ENCODE measurements around the gene SMAP1.

DNA sequence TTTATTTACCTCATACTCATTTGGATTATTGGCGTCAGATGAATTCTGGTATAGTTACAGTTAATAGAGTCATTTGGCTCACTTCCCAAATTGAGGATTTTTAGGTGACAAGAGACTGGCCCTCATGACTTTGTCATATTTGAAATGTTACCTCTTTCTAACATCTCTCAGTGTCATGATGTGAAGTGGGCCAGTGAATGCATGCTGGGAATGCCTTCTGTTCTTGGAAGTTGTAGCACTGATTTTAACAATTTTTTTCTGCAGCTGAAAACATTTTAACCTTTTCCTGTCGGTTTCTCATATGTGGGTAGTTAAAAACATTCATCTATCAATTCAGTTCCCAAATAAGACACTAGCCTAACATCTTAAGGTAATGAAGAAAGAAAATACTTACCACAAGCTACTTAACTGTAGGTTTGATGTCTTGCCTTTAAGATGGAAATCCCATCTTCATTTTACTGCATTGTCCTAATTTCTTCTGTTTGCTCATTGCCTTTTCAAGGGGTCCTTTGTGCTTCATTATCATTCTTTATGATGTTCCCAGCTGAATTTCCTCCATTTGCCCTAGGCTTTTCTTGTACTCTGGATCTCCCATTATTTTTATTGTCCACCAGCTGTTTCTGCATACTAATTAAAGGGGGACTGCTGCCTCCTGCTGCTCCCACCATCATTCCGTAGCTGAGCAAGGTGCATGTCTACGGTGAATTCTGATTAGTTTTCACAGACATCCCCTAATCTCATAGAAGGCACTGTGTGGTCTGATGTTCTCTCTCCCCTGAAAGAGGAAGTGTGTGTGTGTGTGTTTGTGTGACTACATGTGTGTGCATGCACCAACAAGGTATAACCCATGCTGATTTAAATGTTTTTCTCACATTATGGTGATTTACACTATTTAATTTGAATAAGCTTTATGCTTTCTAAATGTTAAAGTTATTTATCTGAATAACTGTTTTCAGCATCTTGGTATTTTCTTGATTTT, 179.7 kb downstream of the SMAP1 start:
- TF ChIP-seq, protein P1, sequence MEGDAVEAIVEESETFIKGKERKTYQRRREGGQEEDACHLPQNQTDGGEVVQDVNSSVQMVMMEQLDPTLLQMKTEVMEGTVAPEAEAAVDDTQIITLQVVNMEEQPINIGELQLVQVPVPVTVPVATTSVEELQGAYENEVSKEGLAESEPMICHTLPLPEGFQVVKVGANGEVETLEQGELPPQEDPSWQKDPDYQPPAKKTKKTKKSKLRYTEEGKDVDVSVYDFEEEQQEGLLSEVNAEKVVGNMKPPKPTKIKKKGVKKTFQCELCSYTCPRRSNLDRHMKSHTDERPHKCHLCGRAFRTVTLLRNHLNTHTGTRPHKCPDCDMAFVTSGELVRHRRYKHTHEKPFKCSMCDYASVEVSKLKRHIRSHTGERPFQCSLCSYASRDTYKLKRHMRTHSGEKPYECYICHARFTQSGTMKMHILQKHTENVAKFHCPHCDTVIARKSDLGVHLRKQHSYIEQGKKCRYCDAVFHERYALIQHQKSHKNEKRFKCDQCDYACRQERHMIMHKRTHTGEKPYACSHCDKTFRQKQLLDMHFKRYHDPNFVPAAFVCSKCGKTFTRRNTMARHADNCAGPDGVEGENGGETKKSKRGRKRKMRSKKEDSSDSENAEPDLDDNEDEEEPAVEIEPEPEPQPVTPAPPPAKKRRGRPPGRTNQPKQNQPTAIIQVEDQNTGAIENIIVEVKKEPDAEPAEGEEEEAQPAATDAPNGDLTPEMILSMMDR (IDR thresholded peaks at IDR 0.05), result no peak
- no peak for TF ChIP-seq POLR2A (IDR thresholded peaks at IDR 0.05)

Data from prostate gland (tissue), 2 donors.